Heart left ventricle (tissue), 13 donors: ENCODE results near the gene WNK2.

Source experiments
- CTCF ChIP-seq, 12 donors: fragments of 200-600 bp; sonication (generic) in 4 of 12; IDR thresholded peaks; one replicate each; pipeline versions ENCODE4 v1.5.0 to v1.8.0; 2018 to 2022; ENCODE audit warnings: antibody characterized with exemption in 12 of 12, mild to moderate bottlenecking in 5 of 12
- POLR2A ChIP-seq, 2 donors: fragments of 450-650 bp; IDR thresholded peaks; one replicate each; pipeline ENCODE4 v1.6.1; 2017; ENCODE audit warnings: antibody characterized with exemption in 2 of 2, mild to moderate bottlenecking in 2 of 2, moderate library complexity in 2 of 2
- donor health status: ischemic (EF 13 %, LVEDD 7.1; RV severe dilation, severe dysfunction).
- donor health status: DM: no; HTN: yes; CAD: no.
- donor health status: DM: no; HTN: no; CAD: no.
- donor health status: ischemic (EF 25% LVEDD 6.9; RV normal size, moderate dysfunction).
- donor health status: ischemic (EF 25% LVEDD 5.7; RV mildly dilated, moderate dysfunction).
- donor health status: ischemic (EF 35%, LVEDD 5.7; RV mildly dilated, moderate dysfunction).
- donor health status: nonischemic (EF 11% LVEDD 7.7; RV severe dilation, severe dysfunction).
- donor health status: DM: yes; HTN: yes; CAD: no.
- donor health status: PGD.
- donor health status: ischemic (EF 29% LVEDD 5.4; RV normal size, mild dysfunction).
- donor health status: nonischemic (EF 23%, LVEDD 6.1; RV moderate dilation, normal function).

DNA sequence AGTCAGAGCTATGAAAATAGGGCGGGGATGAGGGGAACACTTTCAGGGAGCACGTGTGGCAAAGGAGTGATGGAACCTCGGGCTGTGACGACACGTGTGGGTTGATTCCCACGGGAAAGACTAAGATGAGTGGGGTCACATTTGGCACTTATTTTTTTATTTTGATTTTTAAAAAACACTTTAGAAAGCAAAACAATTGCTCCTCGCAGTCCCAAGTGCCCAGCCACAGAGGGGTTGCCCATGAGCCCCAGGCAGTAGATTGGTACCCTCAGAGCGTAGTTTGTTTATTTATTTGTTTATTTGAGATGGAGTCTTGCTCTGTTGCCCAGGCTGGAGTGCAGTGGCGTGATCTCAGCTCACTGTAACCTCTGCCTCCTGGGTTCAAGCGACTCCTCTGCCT lies 69.7 kb downstream of the WNK2 start:
- no peak for TF ChIP-seq CTCF (IDR thresholded peaks at IDR 0.05)
- TF ChIP-seq POLR2A (IDR thresholded peaks at IDR 0.05) = no peak
